PC-9 (cell line): ENCODE data around the gene LEPR. TPM values are rescaled to one million over a fixed set of nuclear protein-coding genes. Genes with fewer than 3 reads are reported as not detected.

ENCODE experiments used
- BruUV-seq: library from RNA; stranded (reverse); fragments of 400-500 nt; replicated peaks from 2 replicates; lab custom pipeline; 2021; lab: Mats Ljungman, UMichigan
- CTCF ChIA-PET: fragments of 300-600 bp; sonication (Branson Sonifier 250); formaldehyde crosslinking; loops from one replicate; lab custom pipeline; 2022; ENCODE audit warnings: antibody characterized with exemption; lab: Charles Lee
- POLR2A ChIA-PET: fragments of 300-600 bp; sonication (Branson Sonifier 250); formaldehyde crosslinking; loops from one replicate; lab custom pipeline; 2022; ENCODE audit warnings: antibody characterized with exemption; ENCODE audit not compliant: unreplicated experiment; lab: Charles Lee
- DNase-seq, 2 experiments: peaks; one replicate each; pipeline versions ENCODE4 v3.0.0 to v3.0.0-alpha.2; 2015 to 2022; ENCODE audit warnings: mixed read lengths in 1 of 2
- H2AFZ ChIP-seq: fragments of 200-600 bp; sonication (generic); 2 replicates; pipeline ENCODE4 v1.8.1; 2017; ENCODE audit warnings: antibody characterized with exemption
- H3F3A ChIP-seq: fragments of 200-600 bp; sonication (generic); 2 replicates; pipeline ENCODE4 v1.8.1; 2017; ENCODE audit warnings: antibody characterized with exemption, mild to moderate bottlenecking, low read depth; ENCODE audit not compliant: insufficient read depth
- H3K27ac ChIP-seq: fragments of 200-600 bp; sonication (generic); 2 replicates; pipeline ENCODE4 v1.6.1; 2016; ENCODE audit warnings: mixed run types
- H3K27me3 ChIP-seq: fragments of 200-600 bp; sonication (generic); 2 replicates; pipeline ENCODE4 v1.6.1; 2016; ENCODE audit warnings: low read depth, mixed run types; ENCODE audit not compliant: insufficient read depth
- H3K36me3 ChIP-seq: fragments of 200-600 bp; sonication (generic); 2 replicates; pipeline ENCODE4 v1.6.1; 2016; ENCODE audit warnings: low read depth, mixed run types
- H3K4me1 ChIP-seq: fragments of 200-600 bp; sonication (generic); replicated peaks from 2 replicates; pipeline ENCODE4 v1.6.1; 2016; ENCODE audit warnings: mixed run types; ENCODE audit not compliant: insufficient read depth
- H3K4me2 ChIP-seq: fragments of 200-600 bp; sonication (generic); 2 replicates; pipeline ENCODE4 v1.6.1; 2017; ENCODE audit warnings: mixed run types
- H3K4me3 ChIP-seq: fragments of 200-600 bp; sonication (generic); 2 replicates; pipeline ENCODE4 v1.6.1; 2016; ENCODE audit warnings: mixed run types
- H3K79me2 ChIP-seq: fragments of 200-600 bp; sonication (generic); 2 replicates; pipeline ENCODE4 v1.6.1; 2017; ENCODE audit warnings: low read depth, mixed run types
- H3K9me2 ChIP-seq: fragments of 200-600 bp; sonication (generic); 2 replicates; pipeline ENCODE4 v1.8.1; 2017; ENCODE audit warnings: mild to moderate bottlenecking; ENCODE audit not compliant: insufficient read depth
- H3K9me3 ChIP-seq: fragments of 200-600 bp; sonication (generic); 2 replicates; pipeline ENCODE4 v1.8.1; 2016; ENCODE audit warnings: low read depth; ENCODE audit not compliant: insufficient read depth
- H4K20me1 ChIP-seq: fragments of 200-600 bp; sonication (generic); 2 replicates; pipeline ENCODE4 v1.8.1; 2017; ENCODE audit not compliant: insufficient read depth
- CTCF ChIP-seq: fragments of 200-600 bp; sonication (generic); conservative IDR thresholded peaks from 2 replicates; pipeline ENCODE4 v1.6.1; 2017; ENCODE audit warnings: mixed run types, antibody characterized with exemption, mild to moderate bottlenecking, moderate library complexity
- EZH2 ChIP-seq: fragments of 200-600 bp; sonication (generic); IDR thresholded peaks from 2 replicates; pipeline ENCODE4 v1.8.0; 2017; ENCODE audit warnings: antibody characterized with exemption, low read depth
- intact Hi-C: fragments of 100-400 bp; cut with micrococcal nuclease; formaldehyde crosslinking; loops from one replicate; pipeline ENCODE4 v1.10.0; 2022; ENCODE audit not compliant: unreplicated experiment
- total RNA-seq: library from RNA; stranded (reverse); gene quantifications from 2 replicates; pipeline ENCODE4 v1.2.3, GENCODE V29; 2021

LEPR gene
- total RNA-seq, 1 experiment from 2014 or later, result 34.8 TPM

- ChIA-PET CTCF (no interaction called here), POLR2A (no interaction called here)
- H3K27ac ChIP-seq, result no peak overlapping the region
- intact Hi-C loops, result no loop called here
- H3F3A ChIP-seq, result no peaks in the 10 kb centered on the region
- H2AFZ ChIP-seq, result no peak overlapping the region
- H3K36me3 ChIP-seq, result no peaks in the 10 kb centered on the region
- H3K4me2 ChIP-seq, result no peak overlapping the region
- H3K27me3 ChIP-seq, result no peaks in the 10 kb centered on the region
- H3K9me2 ChIP-seq, result no peaks in the 10 kb centered on the region; the same call in 1 of the 2 replicates
- no peaks in the 10 kb centered on the region for H4K20me1 ChIP-seq
- TF ChIP-seq CTCF (no peak), EZH2 (no peak)
- BruUV-seq, result no TSS peak
- no peaks in the 10 kb centered on the region for H3K9me3 ChIP-seq
- H3K79me2 ChIP-seq, result no peaks in the 10 kb centered on the region
- DNase-seq, result no peak
- no peak overlapping the region for H3K4me3 ChIP-seq
- H3K4me1 ChIP-seq, result no peaks in the 10 kb centered on the region
Measured at GRCh38 chr1:65386439-65386838, 34.0 kb upstream of the LEPR start.

GRCh38 chr1:65387821-65388220 is 32.6 kb upstream of the LEPR start:
- H3K79me2 ChIP-seq, result no peaks in the 10 kb centered on the region
- TF ChIP-seq EZH2 (no peak), CTCF (no peak)
- no peak for DNase-seq
- no peak overlapping the region for H2AFZ ChIP-seq
- no peaks in the 10 kb centered on the region for H3K9me3 ChIP-seq
- intact Hi-C loops, result no loop called here
- no peak overlapping the region for H3K27ac ChIP-seq
- POLR2A ChIA-PET, result no interaction called here
- no peaks in the 10 kb centered on the region for H3K27me3 ChIP-seq
- no peak overlapping the region for H3K4me3 ChIP-seq
- BruUV-seq, result no TSS peak
- no peaks in the 10 kb centered on the region for H3K36me3 ChIP-seq
- H4K20me1 ChIP-seq, result no peaks in the 10 kb centered on the region
- no peak overlapping the region for H3K4me2 ChIP-seq
- no peaks in the 10 kb centered on the region for H3K4me1 ChIP-seq
- no peaks in the 10 kb centered on the region; the same call in 1 of the 2 replicates for H3K9me2 ChIP-seq
- H3F3A ChIP-seq, result no peaks in the 10 kb centered on the region
- CTCF ChIA-PET, result no interaction called here

GRCh38 chr1:65388908-65389695 is 31.4 kb upstream of the LEPR start:
- H3K27ac ChIP-seq, result no peak overlapping the region
- POLR2A ChIA-PET, result no interaction called here
- DNase-seq, result no peak
- no peaks in the 10 kb centered on the region for H3F3A ChIP-seq
- H3K36me3 ChIP-seq, result no peaks in the 10 kb centered on the region
- H3K79me2 ChIP-seq, result no peaks in the 10 kb centered on the region
- H3K9me3 ChIP-seq, result no peaks in the 10 kb centered on the region
- H3K27me3 ChIP-seq, result no peaks in the 10 kb centered on the region
- no TSS peak for BruUV-seq
- H3K9me2 ChIP-seq, result no peaks in the 10 kb centered on the region; the same call in 1 of the 2 replicates
- CTCF ChIA-PET, result no interaction called here
- no peak overlapping the region for H3K4me2 ChIP-seq
- H4K20me1 ChIP-seq, result no peaks in the 10 kb centered on the region
- no peak overlapping the region for H3K4me3 ChIP-seq
- H3K4me1 ChIP-seq, result no peaks in the 10 kb centered on the region
- intact Hi-C loops, result no loop called here
- H2AFZ ChIP-seq, result no peak overlapping the region
- TF ChIP-seq EZH2, result no peak
- TF ChIP-seq CTCF, result no peak
